Bronchial smooth muscle cell (primary cell): ENCODE data around the gene MCM5. TPM values are rescaled to one million over a fixed set of nuclear protein-coding genes. Genes with fewer than 3 reads are reported as not detected.

Experiments used
- total RNA-seq: library from RNA; depleted of rRNA; stranded (reverse); fragments of >200 nt; gene quantifications from 2 replicates; pipeline ENCODE4 v1.2.1, GENCODE V29; 2014

MCM5 gene
- total RNA-seq, result 11.4 and 13.4 TPM in 2 replicates

DNA sequence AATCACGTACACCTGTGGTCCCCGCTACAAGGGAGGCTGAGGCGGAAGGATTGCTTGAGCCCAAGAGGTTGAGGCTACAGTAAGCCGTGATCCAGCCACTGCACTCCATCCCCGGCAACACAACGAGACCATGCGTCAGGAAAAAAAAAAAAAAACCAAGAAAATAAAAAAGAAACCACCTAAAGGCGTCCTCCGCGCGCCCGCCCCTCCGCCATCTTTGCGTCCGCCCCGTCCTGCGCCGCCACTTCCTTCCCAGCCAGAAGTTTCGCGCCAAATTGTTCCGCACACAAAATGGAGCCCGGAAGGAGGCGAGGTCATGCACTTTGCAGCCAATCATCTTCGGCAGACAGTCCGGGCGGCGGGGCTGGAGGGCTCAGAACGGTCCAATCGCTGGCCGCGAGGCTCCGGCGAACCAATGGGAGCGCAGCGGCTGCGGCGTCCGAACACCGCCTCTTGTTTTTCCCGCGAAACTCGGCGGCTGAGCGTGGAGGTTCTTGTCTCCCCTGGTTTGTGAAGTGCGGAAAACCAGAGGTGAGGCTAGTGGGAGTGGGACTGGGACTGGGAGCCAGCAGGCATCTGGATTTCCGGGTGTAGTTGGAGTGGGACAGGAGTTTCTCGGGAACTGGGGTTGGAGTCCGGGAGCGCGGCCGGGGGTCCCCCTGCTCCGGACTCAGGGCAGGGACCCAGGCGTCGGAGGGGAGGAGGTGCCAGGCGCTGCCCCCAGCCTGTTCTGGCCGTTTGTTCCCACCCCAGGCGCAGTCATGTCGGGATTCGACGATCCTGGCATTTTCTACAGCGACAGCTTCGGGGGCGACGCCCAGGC, at the start of gene MCM5:
Gene MCM5 (plus strand): TSS at position 463 of the 823 bp plus-strand sequence. CDS start 299 bp downstream, at position 762.

DNA sequence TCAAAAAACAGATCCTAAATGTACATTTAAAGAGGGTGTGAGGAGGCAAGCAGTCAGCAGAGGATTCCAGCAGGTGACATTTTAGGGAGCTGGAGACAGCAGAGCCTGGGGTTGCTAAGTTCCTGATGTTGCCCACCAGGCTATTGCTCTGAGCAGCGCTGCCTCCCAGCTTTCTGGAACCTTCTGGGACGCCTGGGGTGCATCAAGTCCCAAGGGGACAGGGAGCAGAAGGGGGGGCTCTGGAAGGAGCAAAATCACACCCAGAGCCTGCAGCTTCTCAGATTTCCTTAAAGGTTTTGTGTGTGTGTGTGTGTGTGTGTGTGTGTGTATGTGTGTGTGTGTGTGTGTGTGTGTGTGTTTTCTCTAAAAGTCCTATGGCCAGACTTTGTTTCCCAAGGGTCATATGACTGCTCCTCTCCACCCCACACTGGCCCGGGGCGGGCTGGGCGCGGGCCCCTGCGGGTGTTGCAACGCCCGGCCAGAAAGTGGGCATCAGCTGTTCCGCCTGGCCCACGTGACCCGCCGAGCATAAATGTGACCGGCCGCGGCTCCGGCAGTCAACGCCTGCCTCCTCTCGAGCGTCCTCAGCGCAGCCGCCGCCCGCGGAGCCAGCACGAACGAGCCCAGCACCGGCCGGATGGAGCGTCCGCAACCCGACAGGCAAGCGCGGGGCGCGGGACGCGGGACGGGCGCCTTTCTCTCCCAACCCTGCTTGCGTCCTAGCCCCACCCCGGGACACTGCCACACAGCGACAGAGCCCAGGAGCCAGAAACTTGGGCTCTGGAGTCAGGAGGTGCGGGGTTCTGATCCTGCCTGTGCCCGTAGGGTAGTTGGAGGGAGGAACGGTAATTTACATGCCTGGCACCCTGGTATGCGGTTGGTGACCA, 19.2 kb upstream of the MCM5 start, which contains the start of gene HMOX1:
Gene HMOX1 (plus strand): TSS at position 560 of the 887 bp plus-strand sequence. CDS start 78 bp downstream, at position 638.

Other genes starting within 250 kb of the MCM5 start
- gene HMGXB4, start 142.6 kb upstream of the MCM5 start, total RNA-seq, result 9.2 and 13.4 TPM in 2 replicates
- 24.7 and 33.0 TPM in 2 replicates for gene TOM1, start 100.2 kb upstream of the MCM5 start, total RNA-seq
- 202 and 240 TPM in 2 replicates for gene HMOX1, start 19.0 kb upstream of the MCM5 start, total RNA-seq
- gene RASD2, start 140.7 kb downstream of the MCM5 start, total RNA-seq, result 0.95 TPM in 1 of 2 replicates, not detected in the other
- 0.16 TPM in 1 of 2 replicates, not detected in the other for gene MB, start 217.2 kb downstream of the MCM5 start, total RNA-seq
- gene APOL6, start 248.3 kb downstream of the MCM5 start, total RNA-seq, result 13.7 and 14.5 TPM in 2 replicates